NB4 (cell line): ENCODE data around the gene FTO.

Source experiments
- POLR2A ChIP-seq: IDR thresholded peaks from 2 replicates; pipeline ENCODE4 v1.6.1; 2011; ENCODE audit warnings: mild to moderate bottlenecking; ENCODE audit not compliant: insufficient read length; ENCODE audit errors: extremely low read depth
- TF ChIP-seq, protein P1 (sequence below): IDR thresholded peaks from one replicate; pipeline ENCODE4 v1.5.1; 2012; ENCODE audit warnings: low read depth, low read length
- TF ChIP-seq, protein P2 (sequence below): IDR thresholded peaks from 2 replicates; pipeline ENCODE4 v1.6.1; 2011; ENCODE audit warnings: low read depth, low read length

DNA sequence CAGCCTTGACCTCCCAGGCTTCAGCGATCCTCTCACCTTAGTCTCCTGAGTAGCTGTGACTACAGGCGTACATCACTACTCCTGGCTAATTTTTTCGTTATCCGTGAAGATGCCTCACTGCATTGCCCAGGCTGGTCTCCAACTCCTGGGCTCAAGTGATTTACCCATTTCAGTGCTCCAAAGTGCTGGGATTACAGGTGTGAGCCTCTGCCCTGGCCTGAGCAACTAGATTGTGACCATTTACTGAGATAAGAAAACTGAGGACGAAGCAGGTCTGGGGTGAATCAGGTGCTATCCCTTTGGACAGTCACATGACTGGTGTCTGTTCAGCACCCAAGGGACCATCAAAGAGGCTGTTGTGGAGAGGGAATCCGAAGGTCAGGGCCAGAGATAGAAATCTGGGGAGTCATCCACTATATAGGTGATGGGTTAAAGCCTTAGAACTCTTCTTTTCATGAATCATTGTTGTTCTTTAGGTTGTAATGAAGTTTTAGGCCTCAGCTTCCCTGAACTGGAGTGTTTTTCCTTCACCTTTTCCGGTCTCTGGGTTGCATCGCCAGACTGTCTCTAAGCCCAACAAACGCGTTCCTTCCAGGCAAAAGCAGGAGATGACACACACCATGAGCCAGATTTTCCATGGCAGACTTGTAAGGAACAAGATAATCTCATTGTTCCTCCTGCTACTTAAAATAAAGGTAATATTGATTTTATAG lies 62.5 kb downstream of the FTO start:
- TF ChIP-seq, protein P1, sequence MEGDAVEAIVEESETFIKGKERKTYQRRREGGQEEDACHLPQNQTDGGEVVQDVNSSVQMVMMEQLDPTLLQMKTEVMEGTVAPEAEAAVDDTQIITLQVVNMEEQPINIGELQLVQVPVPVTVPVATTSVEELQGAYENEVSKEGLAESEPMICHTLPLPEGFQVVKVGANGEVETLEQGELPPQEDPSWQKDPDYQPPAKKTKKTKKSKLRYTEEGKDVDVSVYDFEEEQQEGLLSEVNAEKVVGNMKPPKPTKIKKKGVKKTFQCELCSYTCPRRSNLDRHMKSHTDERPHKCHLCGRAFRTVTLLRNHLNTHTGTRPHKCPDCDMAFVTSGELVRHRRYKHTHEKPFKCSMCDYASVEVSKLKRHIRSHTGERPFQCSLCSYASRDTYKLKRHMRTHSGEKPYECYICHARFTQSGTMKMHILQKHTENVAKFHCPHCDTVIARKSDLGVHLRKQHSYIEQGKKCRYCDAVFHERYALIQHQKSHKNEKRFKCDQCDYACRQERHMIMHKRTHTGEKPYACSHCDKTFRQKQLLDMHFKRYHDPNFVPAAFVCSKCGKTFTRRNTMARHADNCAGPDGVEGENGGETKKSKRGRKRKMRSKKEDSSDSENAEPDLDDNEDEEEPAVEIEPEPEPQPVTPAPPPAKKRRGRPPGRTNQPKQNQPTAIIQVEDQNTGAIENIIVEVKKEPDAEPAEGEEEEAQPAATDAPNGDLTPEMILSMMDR, result no peak
- no peak for TF ChIP-seq POLR2A
- TF ChIP-seq, protein P2, sequence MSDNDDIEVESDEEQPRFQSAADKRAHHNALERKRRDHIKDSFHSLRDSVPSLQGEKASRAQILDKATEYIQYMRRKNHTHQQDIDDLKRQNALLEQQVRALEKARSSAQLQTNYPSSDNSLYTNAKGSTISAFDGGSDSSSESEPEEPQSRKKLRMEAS, result no peak
